Measurements from ENCODE around the gene OR4D5.

Gene OR4D5

GRCh38 chr11:123956752-123957151 is 17.3 kb downstream of the OR4D5 start:
- FAIRE-seq (no peak), DNase-seq (ENCODE audit: insufficient read length) (no peak)
- TF ChIP-seq POLR2A (IDR thresholded peaks at IDR 0.05; ENCODE audit: low read depth, low read length): no peak
- no peak for TF ChIP-seq POLR2AphosphoS5 (IDR thresholded peaks at IDR 0.05; ENCODE audit: low read depth, low read length)
- TF ChIP-seq TAF1 (IDR thresholded peaks at IDR 0.05; ENCODE audit: borderline replicate concordance, low read depth, low read length): no peak

GRCh38 chr11:123973816-123974215 is 34.4 kb downstream of the OR4D5 start:
- DNase-seq (ENCODE audit: insufficient read length): no peak
- no peak for FAIRE-seq

GRCh38 chr11:123976770-123977560 is 37.5 kb downstream of the OR4D5 start:
- FAIRE-seq: no peak
- no peak for TF ChIP-seq TAF1 (IDR thresholded peaks at IDR 0.05; ENCODE audit: borderline replicate concordance, low read depth, low read length)
- DNase-seq (ENCODE audit: insufficient read length): no peak

More at GRCh38 chr11:123973816-123974215, 34.4 kb downstream of the OR4D5 start:
- TF ChIP-seq POLR2AphosphoS5 (IDR thresholded peaks at IDR 0.05; ENCODE audit: low read depth, low read length): no peak

- TF ChIP-seq POLR2AphosphoS5 (IDR thresholded peaks at IDR 0.05; ENCODE audit: low read depth, low read length): no peak
- TF ChIP-seq POLR2A (IDR thresholded peaks at IDR 0.05; ENCODE audit: low read depth, low read length): no peak
- no peak for TF ChIP-seq TAF1 (IDR thresholded peaks at IDR 0.05; ENCODE audit: borderline replicate concordance, low read depth, low read length)
- DNase-seq (ENCODE audit: insufficient read length): no peak
Measured at GRCh38 chr11:123977731-123978347, 38.4 kb downstream of the OR4D5 start, which contains the start of gene OR10S1. Gene OR10S1, minus strand, starts transcription at chr11:123977781. Its CDS starts 117 bp downstream, at chr11:123977664.

GRCh38 chr11:123979311-123979710 is 39.9 kb downstream of the OR4D5 start:
- TF ChIP-seq TAF1 (IDR thresholded peaks at IDR 0.05; ENCODE audit: borderline replicate concordance, low read depth, low read length) (no peak), POLR2A (IDR thresholded peaks at IDR 0.05; ENCODE audit: low read depth, low read length) (no peak), POLR2AphosphoS5 (IDR thresholded peaks at IDR 0.05; ENCODE audit: low read depth, low read length) (no peak)
- FAIRE-seq (no peak), DNase-seq (ENCODE audit: insufficient read length) (no peak)

More at GRCh38 chr11:123977731-123978347, 38.4 kb downstream of the OR4D5 start, which contains the start of gene OR10S1:
- FAIRE-seq: no peak

Measured in GM12892 (cell line).